ENCODE measurements around the gene COL23A1. TPM values are rescaled to one million over a fixed set of nuclear protein-coding genes. Genes with fewer than 3 reads are reported as not detected.

COL23A1 gene
- total and polyA plus RNA-seq, 2 of the 13 experiments (the other 11 are each of a cell fraction or from before 2014, with no cell fraction given) = not detected

- no peak for DNase-seq (ENCODE audit: low spot score)
- no peak for FAIRE-seq
- ATAC-seq = no peak
- peaks cover 35% of the 10 kb centered on the region for H3K79me2 ChIP-seq (ENCODE audit: insufficient read depth, low read length)
- in situ Hi-C loops (cut with HindIII; ENCODE audit: extremely low pct_ligation_motif_present, low pct_unique_long_range_greater_than_20kb) = no loop called here
- peak overlapping the region; percentile 89 for H3K4me2 ChIP-seq (ENCODE audit: low read depth, low read length)
- WGBS (ENCODE audit: low lambda C conversion rate) = 2% methylated on average over 5 of the region's 5 CpGs
- H3K4me3 ChIP-seq (replicated peaks in 1 of 3; ENCODE audit: insufficient read depth in 1 of 3, low read depth in 2 of 3, low read length in 3 of 3) = peak overlapping the region; percentile 80 to 95 (median 90)
- peaks cover 39% of the 10 kb centered on the region for H4K20me1 ChIP-seq (ENCODE audit: insufficient read depth, low read length)
- peak overlapping the region; percentile 95 for H3K9ac ChIP-seq (ENCODE audit: insufficient read depth, low read depth, low read length)
- no peaks in the 10 kb centered on the region; a peak in 1 of 5 replicates for H3K27me3 ChIP-seq (ENCODE audit: control insufficient read depth in 1 of 2, insufficient read depth in 2 of 2, low read length in 2 of 2)
- H3K9me3 ChIP-seq (ENCODE audit: low read length) = no peaks in the 10 kb centered on the region
- peak overlapping the region; percentile 36 for H3K27ac ChIP-seq (ENCODE audit: extremely low read length, insufficient read depth, low read length)
- H3K36me3 ChIP-seq (replicated peaks in 1 of 2; ENCODE audit: control insufficient read depth in 1 of 2, insufficient read depth in 2 of 2, low read length in 2 of 2) = peaks cover 12 to 47% of the 10 kb centered on the region in 2 experiments
- CTCF ChIA-PET (ENCODE audit: low intra/inter-chr PET ratio, low total read pairs) = no interaction called here
- peaks cover 39% of the 10 kb centered on the region for H3K4me1 ChIP-seq (ENCODE audit: insufficient read depth, low read length)
- BruUV-seq (replicated peaks) = no TSS peak
- no peak overlapping the region for H2AFZ ChIP-seq (ENCODE audit: low read length)
- intact Hi-C loops (cut with micrococcal nuclease; ENCODE audit: unreplicated experiment) = no loop called here
- POLR2A ChIA-PET = interaction anchor here (2.8 kb wide), 1 partner anchor 26 kb away, joined by 12 read pairs; the partner anchor contains the start of gene PHYKPL
- TF ChIP-seq ETV6 (CRISPR knock-in tag; conservative IDR thresholded peaks at IDR 0.05) (no peak), POLR2AphosphoS5 (IDR thresholded peaks at IDR 0.05; ENCODE audit: low read depth, low read length) (0 out of 2 replicates have a peak, but pooled peaks have one; percentile 1), ZNF326 (CRISPR knock-in tag; IDR thresholded peaks at IDR 0.05; ENCODE audit: borderline replicate concordance) (no peak), GFI1 (CRISPR knock-in tag; IDR thresholded peaks at IDR 0.05; ENCODE audit: borderline replicate concordance) (no peak), ZNF230 (CRISPR knock-in tag; IDR thresholded peaks at IDR 0.05) (no peak), ARID2 (CRISPR knock-in tag; IDR thresholded peaks at IDR 0.05; ENCODE audit: borderline replicate concordance) (no peak), ZFP90 (CRISPR knock-in tag; IDR thresholded peaks at IDR 0.05; ENCODE audit: borderline replicate concordance) (no peak), ZNF282 (IDR thresholded peaks at IDR 0.05; ENCODE audit: partially characterized antibody) (no peak), BRCA1 (CRISPR knock-in tag; IDR thresholded peaks at IDR 0.05) (no peak), SSRP1 (CRISPR knock-in tag; IDR thresholded peaks at IDR 0.05) (peak; percentile 80; the same call in 1 of the 2 replicates), AKAP8 (CRISPR knock-in tag; IDR thresholded peaks at IDR 0.05) (0 out of 2 replicates have a peak, but pooled peaks have one; percentile 4)
- TF ChIP-seq, protein P1, sequence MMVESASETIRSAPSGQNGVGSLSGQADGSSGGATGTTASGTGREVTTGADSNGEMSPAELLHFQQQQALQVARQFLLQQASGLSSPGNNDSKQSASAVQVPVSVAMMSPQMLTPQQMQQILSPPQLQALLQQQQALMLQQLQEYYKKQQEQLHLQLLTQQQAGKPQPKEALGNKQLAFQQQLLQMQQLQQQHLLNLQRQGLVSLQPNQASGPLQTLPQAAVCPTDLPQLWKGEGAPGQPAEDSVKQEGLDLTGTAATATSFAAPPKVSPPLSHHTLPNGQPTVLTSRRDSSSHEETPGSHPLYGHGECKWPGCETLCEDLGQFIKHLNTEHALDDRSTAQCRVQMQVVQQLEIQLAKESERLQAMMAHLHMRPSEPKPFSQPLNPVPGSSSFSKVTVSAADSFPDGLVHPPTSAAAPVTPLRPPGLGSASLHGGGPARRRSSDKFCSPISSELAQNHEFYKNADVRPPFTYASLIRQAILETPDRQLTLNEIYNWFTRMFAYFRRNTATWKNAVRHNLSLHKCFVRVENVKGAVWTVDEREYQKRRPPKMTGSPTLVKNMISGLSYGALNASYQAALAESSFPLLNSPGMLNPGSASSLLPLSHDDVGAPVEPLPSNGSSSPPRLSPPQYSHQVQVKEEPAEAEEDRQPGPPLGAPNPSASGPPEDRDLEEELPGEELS (CRISPR knock-in tag; IDR thresholded peaks at IDR 0.05) = no peak
- TF ChIP-seq, protein P2, sequence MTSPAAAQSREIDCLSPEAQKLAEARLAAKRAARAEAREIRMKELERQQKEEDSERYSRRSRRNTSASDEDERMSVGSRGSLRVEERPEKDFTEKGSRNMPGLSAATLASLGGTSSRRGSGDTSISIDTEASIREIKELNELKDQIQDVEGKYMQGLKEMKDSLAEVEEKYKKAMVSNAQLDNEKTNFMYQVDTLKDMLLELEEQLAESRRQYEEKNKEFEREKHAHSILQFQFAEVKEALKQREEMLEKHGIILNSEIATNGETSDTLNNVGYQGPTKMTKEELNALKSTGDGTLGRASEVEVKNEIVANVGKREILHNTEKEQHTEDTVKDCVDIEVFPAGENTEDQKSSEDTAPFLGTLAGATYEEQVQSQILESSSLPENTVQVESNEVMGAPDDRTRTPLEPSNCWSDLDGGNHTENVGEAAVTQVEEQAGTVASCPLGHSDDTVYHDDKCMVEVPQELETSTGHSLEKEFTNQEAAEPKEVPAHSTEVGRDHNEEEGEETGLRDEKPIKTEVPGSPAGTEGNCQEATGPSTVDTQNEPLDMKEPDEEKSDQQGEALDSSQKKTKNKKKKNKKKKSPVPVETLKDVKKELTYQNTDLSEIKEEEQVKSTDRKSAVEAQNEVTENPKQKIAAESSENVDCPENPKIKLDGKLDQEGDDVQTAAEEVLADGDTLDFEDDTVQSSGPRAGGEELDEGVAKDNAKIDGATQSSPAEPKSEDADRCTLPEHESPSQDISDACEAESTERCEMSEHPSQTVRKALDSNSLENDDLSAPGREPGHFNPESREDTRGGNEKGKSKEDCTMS (CRISPR knock-in tag; conservative IDR thresholded peaks at IDR 0.05) = no peak
These were observed 384.5 kb downstream of the COL23A1 start for GRCh38 chr5:178205749-178206047.
